Measurements from ENCODE around the gene FGGY.

Gene FGGY

GRCh38 chr1:59401581-59401980, 104.7 kb downstream of the FGGY start:
- H3K27me3 ChIP-seq, result no peaks in the 10 kb centered on the region
- no peaks in the 10 kb centered on the region for H3K36me3 ChIP-seq
- TF ChIP-seq CTCF (IDR thresholded peaks at IDR 0.05; ENCODE audit: low read depth, low read length), result no peak
- H3K4me1 ChIP-seq, result no peaks in the 10 kb centered on the region
- H3K4me3 ChIP-seq (ENCODE audit: low read depth, low read length), result no peak overlapping the region
- H3K9me3 ChIP-seq, result no peaks in the 10 kb centered on the region
- DNase-seq, result no peak

GRCh38 chr1:59404796-59405195, 107.9 kb downstream of the FGGY start:
- Histone ChIP-seq H3K4me1 (no peaks in the 10 kb centered on the region), H3K9me3 (no peaks in the 10 kb centered on the region), H3K27me3 (no peaks in the 10 kb centered on the region), H3K4me3 (ENCODE audit: low read depth, low read length) (no peak overlapping the region), H3K36me3 (no peaks in the 10 kb centered on the region)
- DNase-seq, result no peak
- no peak for TF ChIP-seq CTCF (IDR thresholded peaks at IDR 0.05; ENCODE audit: low read depth, low read length)

DNA sequence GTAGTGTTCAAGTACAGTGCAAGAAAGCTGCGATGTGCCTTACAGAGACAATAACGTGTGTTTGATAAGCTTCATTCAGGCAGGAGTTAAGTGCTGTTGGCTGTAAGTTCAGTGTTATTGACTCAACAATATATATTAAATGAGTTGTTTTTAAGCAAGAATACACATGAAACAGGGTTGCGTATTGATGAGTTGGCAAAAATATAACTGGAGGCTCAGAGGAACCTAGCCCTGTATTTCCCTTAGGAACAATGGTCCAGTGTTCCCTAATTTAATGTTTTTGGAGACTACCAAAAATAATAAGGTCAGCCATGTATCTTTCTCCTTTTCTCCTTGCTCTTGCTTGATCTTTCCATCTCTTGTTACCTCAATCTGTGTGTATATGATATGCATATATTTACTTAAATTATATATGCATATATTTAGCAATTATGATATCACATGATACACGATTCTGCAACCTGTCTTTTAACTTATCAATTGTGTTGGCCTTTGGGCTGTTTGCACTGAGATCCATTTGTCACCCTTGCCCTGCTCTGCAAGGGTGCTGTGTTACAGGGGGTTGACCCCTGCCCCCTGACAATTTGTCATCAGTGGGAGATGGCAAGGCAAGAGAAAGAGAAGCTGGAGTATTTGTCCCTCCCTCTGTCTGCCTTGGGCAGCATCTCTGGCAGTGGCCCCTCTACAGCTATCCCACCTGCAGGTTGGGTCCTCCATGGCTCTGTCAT, 109.7 kb downstream of the FGGY start:
- TF ChIP-seq CTCF (IDR thresholded peaks at IDR 0.05; ENCODE audit: low read depth, low read length), result no peak
- DNase-seq, result no peak
- H3K27me3 ChIP-seq, result no peaks in the 10 kb centered on the region
- no peaks in the 10 kb centered on the region for H3K36me3 ChIP-seq
- no peaks in the 10 kb centered on the region for H3K4me1 ChIP-seq
- no peaks in the 10 kb centered on the region for H3K9me3 ChIP-seq
- H3K4me3 ChIP-seq (ENCODE audit: low read depth, low read length), result no peak overlapping the region

- H3K27me3 ChIP-seq, result no peaks in the 10 kb centered on the region
- H3K9me3 ChIP-seq, result no peaks in the 10 kb centered on the region
- TF ChIP-seq CTCF (IDR thresholded peaks at IDR 0.05; ENCODE audit: low read depth, low read length), result no peak
- no peaks in the 10 kb centered on the region for H3K4me1 ChIP-seq
- H3K36me3 ChIP-seq, result no peaks in the 10 kb centered on the region
- no peak overlapping the region for H3K4me3 ChIP-seq (ENCODE audit: low read depth, low read length)
- DNase-seq, result no peak
These were observed 111.8 kb downstream of the FGGY start for GRCh38 chr1:59408608-59409240.

DNA sequence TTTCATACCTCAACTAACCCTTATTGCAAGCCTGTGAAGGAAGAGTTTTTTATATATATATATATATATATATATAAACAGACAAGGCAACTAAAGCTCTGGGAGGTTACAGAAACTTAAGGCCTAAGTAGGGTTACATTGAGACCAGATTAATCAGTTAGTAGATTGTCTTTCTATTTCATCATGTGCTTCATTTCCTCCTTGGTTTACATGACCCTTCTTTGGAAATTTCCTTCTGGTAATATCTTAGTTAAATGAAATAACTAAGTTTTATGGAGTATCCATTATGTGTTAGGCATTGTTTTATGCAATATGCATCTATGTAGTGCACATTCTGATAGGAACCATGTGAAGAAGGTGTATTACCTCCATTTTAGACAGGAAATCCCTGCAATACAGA, 112.7 kb downstream of the FGGY start:
- Histone ChIP-seq H3K27me3 (no peaks in the 10 kb centered on the region), H3K9me3 (no peaks in the 10 kb centered on the region), H3K4me1 (no peaks in the 10 kb centered on the region), H3K36me3 (no peaks in the 10 kb centered on the region), H3K4me3 (ENCODE audit: low read depth, low read length) (no peak overlapping the region)
- DNase-seq, result no peak
- no peak for TF ChIP-seq CTCF (IDR thresholded peaks at IDR 0.05; ENCODE audit: low read depth, low read length)

DNA sequence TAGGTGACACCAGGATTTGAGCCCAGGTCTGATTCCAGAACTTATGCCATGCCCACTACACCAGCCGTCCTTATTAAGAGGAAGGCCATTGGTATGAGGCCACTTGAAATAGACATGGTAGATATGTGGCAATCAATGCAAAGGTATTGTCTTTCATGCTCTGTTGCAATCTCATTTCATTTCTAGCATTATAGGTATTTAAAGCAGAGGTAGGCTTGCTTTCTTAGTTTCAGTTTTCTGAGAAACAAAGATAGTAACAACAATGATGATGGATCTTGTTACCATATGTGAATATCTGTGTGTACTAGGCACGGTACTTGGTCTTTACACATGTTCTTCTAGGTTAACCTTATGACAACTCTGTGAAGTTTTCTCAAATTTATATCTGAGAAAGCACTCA, 113.1 kb downstream of the FGGY start:
- Histone ChIP-seq H3K4me3 (ENCODE audit: low read depth, low read length) (no peak overlapping the region), H3K36me3 (no peaks in the 10 kb centered on the region), H3K9me3 (no peaks in the 10 kb centered on the region), H3K27me3 (no peaks in the 10 kb centered on the region), H3K4me1 (no peaks in the 10 kb centered on the region)
- TF ChIP-seq CTCF (IDR thresholded peaks at IDR 0.05; ENCODE audit: low read depth, low read length), result no peak
- no peak for DNase-seq
